HepG2 (cell line): ENCODE data around the gene RPL31.

ENCODE experiments used
- CEBPB ChIP-seq: IDR thresholded peaks from 2 replicates; pipeline ENCODE4 v1.6.1; 2011; ENCODE audit warnings: low read depth, low read length, improper control_type of control experiment, borderline replicate concordance
- FOXK2 ChIP-seq: fragments of 450-650 bp; IDR thresholded peaks from 2 replicates; pipeline ENCODE4 v1.6.1; 2016
- JUNB ChIP-seq: sonication (generic); formaldehyde crosslinking; IDR thresholded peaks from 2 replicates; pipeline ENCODE4 v1.8.0; 2022; ENCODE audit warnings: missing genetic modification reagents, mild to moderate bottlenecking, borderline replicate concordance
- MAX ChIP-seq: IDR thresholded peaks from 2 replicates; pipeline ENCODE4 v1.6.1; 2012; ENCODE audit warnings: inconsistent platforms
- PHF8 ChIP-seq: sonication (generic); formaldehyde crosslinking; IDR thresholded peaks from 2 replicates; pipeline ENCODE4 v1.5.0; 2020; ENCODE audit warnings: missing genetic modification reagents
- PREB ChIP-seq: sonication (generic); formaldehyde crosslinking; IDR thresholded peaks from 2 replicates; pipeline ENCODE4 v1.4.0; 2020; ENCODE audit warnings: missing genetic modification reagents
- REST ChIP-seq, 2 experiments: IDR thresholded peaks; 2 replicates each; pipeline ENCODE4 v1.6.1; 2011 to 2012; ENCODE audit warnings: low read length in 2 of 2, borderline replicate concordance in 1 of 2, low read depth in 1 of 2, mild to moderate bottlenecking in 1 of 2, moderate library complexity in 1 of 2
- SMARCE1 ChIP-seq: fragments of 450-650 bp; IDR thresholded peaks from 2 replicates; pipeline ENCODE4 v1.6.1; 2017; ENCODE audit warnings: borderline replicate concordance
- ZFX ChIP-seq: sonication (generic); formaldehyde crosslinking; IDR thresholded peaks from 2 replicates; pipeline ENCODE4 v1.4.0; 2020; ENCODE audit warnings: mild to moderate bottlenecking, low read depth, missing genetic modification reagents, moderate library complexity
- ZNF629 ChIP-seq: sonication (generic); formaldehyde crosslinking; conservative IDR thresholded peaks from 2 replicates; pipeline ENCODE4 v1.5.0; 2020; ENCODE audit warnings: missing genetic modification reagents
- ZZZ3 ChIP-seq: sonication (generic); formaldehyde crosslinking; IDR thresholded peaks from 2 replicates; pipeline ENCODE4 v1.4.0; 2020; ENCODE audit warnings: missing genetic modification reagents, mild to moderate bottlenecking, borderline replicate concordance

DNA sequence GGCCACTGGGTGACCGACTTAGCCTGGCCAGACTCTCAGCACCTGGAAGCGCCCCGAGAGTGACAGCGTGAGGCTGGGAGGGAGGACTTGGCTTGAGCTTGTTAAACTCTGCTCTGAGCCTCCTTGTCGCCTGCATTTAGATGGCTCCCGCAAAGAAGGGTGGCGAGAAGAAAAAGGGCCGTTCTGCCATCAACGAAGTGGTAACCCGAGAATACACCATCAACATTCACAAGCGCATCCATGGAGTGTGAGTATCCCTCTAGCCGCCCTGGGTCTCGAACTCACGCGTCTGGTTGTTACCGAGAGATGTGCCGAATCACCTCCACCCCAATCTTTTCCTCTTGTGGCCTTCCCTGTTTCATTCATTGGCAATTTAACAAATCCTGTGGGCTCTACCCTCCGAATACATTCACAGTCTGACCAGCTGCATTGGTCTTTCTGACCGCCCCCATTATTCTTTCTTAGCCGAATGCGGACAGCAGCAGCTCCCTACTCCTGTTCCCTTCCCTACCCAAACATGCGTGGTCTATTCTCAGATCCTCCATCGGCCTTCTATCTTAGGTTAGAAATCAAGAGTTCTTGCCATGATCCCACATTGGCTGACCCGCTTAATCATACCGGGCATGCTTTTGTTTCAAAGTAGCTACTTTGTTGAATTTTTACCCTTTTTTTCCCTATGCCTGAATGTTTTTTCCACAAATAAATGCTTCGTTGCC lies 631 bp downstream of the RPL31 start:
- TF ChIP-seq FOXK2 = no peak
- no peak for TF ChIP-seq CEBPB
- no peak for TF ChIP-seq SMARCE1
- TF ChIP-seq ZZZ3 (CRISPR knock-in tag) = no peak
- TF ChIP-seq MAX = no peak
- no peak for TF ChIP-seq PREB (CRISPR knock-in tag)
- no peak; the same call in 1 of the 2 replicates for TF ChIP-seq ZNF629
- TF ChIP-seq PHF8 (CRISPR knock-in tag) = no peak; the same call in 1 of the 2 replicates
- no peak for TF ChIP-seq ZFX
- no peak for TF ChIP-seq JUNB (CRISPR knock-in tag)
- no peak for TF ChIP-seq REST (IDR thresholded peaks at IDR 0.05; ENCODE audit: borderline replicate concordance in 1 of 2, low read depth in 1 of 2, low read length in 2 of 2)
